DOHH2 (cell line): ENCODE results near the gene PHOSPHO1.

Experiments used
- EZH2phosphoT487 ChIP-seq: fragments of 200-600 bp; sonication (generic); IDR thresholded peaks from 2 replicates; pipeline ENCODE4 v1.6.1; 2017; ENCODE audit warnings: borderline replicate concordance, mild to moderate bottlenecking, antibody characterized with exemption, low read length, moderate library complexity, mixed read lengths
- TF ChIP-seq, protein P1 (sequence below): fragments of 200-600 bp; sonication (generic); IDR thresholded peaks from one replicate; pipeline ENCODE4 v1.5.1; 2014; ENCODE audit warnings: antibody characterized with exemption, mild to moderate bottlenecking, low read depth, low read length; ENCODE audit not compliant: poor library complexity, severe bottlenecking

GRCh38 chr17:49187301-49187700, 43.3 kb downstream of the PHOSPHO1 start:
- TF ChIP-seq, protein P1, sequence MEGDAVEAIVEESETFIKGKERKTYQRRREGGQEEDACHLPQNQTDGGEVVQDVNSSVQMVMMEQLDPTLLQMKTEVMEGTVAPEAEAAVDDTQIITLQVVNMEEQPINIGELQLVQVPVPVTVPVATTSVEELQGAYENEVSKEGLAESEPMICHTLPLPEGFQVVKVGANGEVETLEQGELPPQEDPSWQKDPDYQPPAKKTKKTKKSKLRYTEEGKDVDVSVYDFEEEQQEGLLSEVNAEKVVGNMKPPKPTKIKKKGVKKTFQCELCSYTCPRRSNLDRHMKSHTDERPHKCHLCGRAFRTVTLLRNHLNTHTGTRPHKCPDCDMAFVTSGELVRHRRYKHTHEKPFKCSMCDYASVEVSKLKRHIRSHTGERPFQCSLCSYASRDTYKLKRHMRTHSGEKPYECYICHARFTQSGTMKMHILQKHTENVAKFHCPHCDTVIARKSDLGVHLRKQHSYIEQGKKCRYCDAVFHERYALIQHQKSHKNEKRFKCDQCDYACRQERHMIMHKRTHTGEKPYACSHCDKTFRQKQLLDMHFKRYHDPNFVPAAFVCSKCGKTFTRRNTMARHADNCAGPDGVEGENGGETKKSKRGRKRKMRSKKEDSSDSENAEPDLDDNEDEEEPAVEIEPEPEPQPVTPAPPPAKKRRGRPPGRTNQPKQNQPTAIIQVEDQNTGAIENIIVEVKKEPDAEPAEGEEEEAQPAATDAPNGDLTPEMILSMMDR = no peak
- no peak for TF ChIP-seq EZH2phosphoT487
